Keratinocyte (primary cell): ENCODE results near the gene TMEM9B. TPM values are rescaled to one million over a fixed set of nuclear protein-coding genes. Genes with fewer than 3 reads are reported as not detected.

Source experiments
- DNase-seq: peaks from one replicate; pipeline ENCODE4 v3.0.0-alpha.2; 2011; ENCODE audit warnings: low read depth, missing footprints, low spot score
- FAIRE-seq: peaks from 2 replicates; lab custom pipeline; 2011; peaks lifted over from hg19 to GRCh38; lab: Jason Lieb, UNC
- H2AFZ ChIP-seq: 2 replicates; pipeline ENCODE4 v1.6.0; 2012; ENCODE audit warnings: low read length, control low read depth, inconsistent platforms; ENCODE audit not compliant: control insufficient read depth
- H3K27ac ChIP-seq: 2 replicates; pipeline ENCODE4 v1.5.1; 2011; ENCODE audit warnings: low read length; ENCODE audit not compliant: control insufficient read depth, insufficient read depth
- H3K27me3 ChIP-seq: 3 replicates; pipeline ENCODE4 v1.6.0; 2011; ENCODE audit warnings: low read length; ENCODE audit not compliant: control insufficient read depth, insufficient read depth; ENCODE audit errors: extremely low read depth
- H3K36me3 ChIP-seq, 2 experiments: 2 replicates in 1 of 2; 3 replicates in 1 of 2; pipeline ENCODE4 v1.5.1; 2011; ENCODE audit warnings: low read length in 2 of 2, mild to moderate bottlenecking in 1 of 2; ENCODE audit not compliant: control insufficient read depth in 2 of 2, insufficient read depth in 2 of 2; ENCODE audit errors: extremely low read depth in 1 of 2
- H3K4me1 ChIP-seq: 3 replicates; pipeline ENCODE4 v1.5.1; 2011; ENCODE audit warnings: low read length; ENCODE audit not compliant: control insufficient read depth, insufficient read depth; ENCODE audit errors: extremely low read depth
- H3K4me2 ChIP-seq: 3 replicates; pipeline ENCODE4 v1.6.0; 2011; ENCODE audit warnings: low read depth, low read length; ENCODE audit not compliant: control insufficient read depth, insufficient read depth; ENCODE audit errors: extremely low read depth
- H3K4me3 ChIP-seq, 3 experiments: fragments of 200-600 bp in 1 of 3; sonication (generic) in 1 of 3; 2 replicates in 2 of 3; 3 replicates in 1 of 3; pipeline ENCODE4 v1.5.1; 2011 to 2016; ENCODE audit warnings: low read length in 3 of 3, mild to moderate bottlenecking in 3 of 3, control low read depth in 2 of 3, inconsistent platforms in 1 of 3, low read depth in 1 of 3, mixed read lengths in 1 of 3, mixed run types in 1 of 3, moderate library complexity in 1 of 3; ENCODE audit not compliant: control insufficient read depth in 2 of 3, insufficient read depth in 2 of 3; ENCODE audit errors: extremely low read depth in 1 of 3
- H3K79me2 ChIP-seq: 2 replicates; pipeline ENCODE4 v1.6.0; 2012; ENCODE audit warnings: low read length; ENCODE audit not compliant: control insufficient read depth, insufficient read depth
- H3K9ac ChIP-seq: 3 replicates; pipeline ENCODE4 v1.6.0; 2011; ENCODE audit warnings: low read length; ENCODE audit not compliant: control insufficient read depth, insufficient read depth; ENCODE audit errors: extremely low read depth
- H3K9me1 ChIP-seq: 3 replicates; pipeline ENCODE4 v1.6.0; 2011; ENCODE audit warnings: low read length; ENCODE audit not compliant: control insufficient read depth, insufficient read depth; ENCODE audit errors: extremely low read depth
- H3K9me3 ChIP-seq: 2 replicates; pipeline ENCODE4 v1.5.1; 2012; ENCODE audit warnings: low read depth, low read length; ENCODE audit not compliant: control insufficient read depth
- H4K20me1 ChIP-seq: 3 replicates; pipeline ENCODE4 v1.6.0; 2011; ENCODE audit warnings: low read length; ENCODE audit not compliant: control insufficient read depth, insufficient read depth; ENCODE audit errors: extremely low read depth
- CTCF ChIP-seq, 3 experiments: IDR thresholded peaks in 1 of 3; conservative IDR thresholded peaks in 1 of 3; optimal IDR thresholded peaks in 1 of 3; 2 replicates in 2 of 3; 3 replicates in 1 of 3; pipeline versions ENCODE3 to v1.5.1; 2011; ENCODE audit warnings: low read length in 3 of 3, mild to moderate bottlenecking in 3 of 3, moderate library complexity in 2 of 3, control low read depth in 1 of 3, inconsistent platforms in 1 of 3; ENCODE audit not compliant: insufficient read depth in 2 of 3; ENCODE audit errors: extremely low read depth in 1 of 3
- EZH2 ChIP-seq: IDR thresholded peaks from one replicate; pipeline ENCODE4 v1.6.1; 2012; ENCODE audit warnings: inconsistent platforms, mild to moderate bottlenecking, low read length, moderate library complexity
- dilution Hi-C: fragments of 300-500 bp; cut with MboI; formaldehyde crosslinking; loops from one replicate; pipeline ENCODE4 v1.7.0; 2020; ENCODE audit warnings: low sequenced_read_pairs; ENCODE audit not compliant: extremely low pct_ligation_motif_present
- polyA plus RNA-seq, 5 experiments: library from polyadenylated mRNA; depleted of rRNA in 3 of 5; stranded (reverse) in 3 of 5; stranded (forward) in 1 of 5; unstranded in 1 of 5; fragments of >200 nt; gene quantifications; 1 replicate in 1 of 5; 2 replicates in 3 of 5; 3 replicates in 1 of 5; pipeline versions ENCODE4 v1.2.1 to v1.2.3, GENCODE V29; 2011 to 2012; ENCODE audit warnings: missing spikeins in 2 of 5, low read depth in 1 of 5, low replicate concordance in 1 of 5

TMEM9B gene
- polyA plus RNA-seq, 1 donor (not counting 4 experiments of a cell fraction or from before 2014, with no cell fraction given): 60.8 TPM

- peak overlapping the region; percentile 17 for H3K27ac ChIP-seq
- peaks cover 21% of the 10 kb centered on the region for H3K79me2 ChIP-seq
- H3K27me3 ChIP-seq: no peaks in the 10 kb centered on the region
- peak overlapping the region; percentile 86 for H3K9ac ChIP-seq
- no peak for DNase-seq
- peaks cover 0 to 16% of the 10 kb centered on the region in 2 experiments for H3K36me3 ChIP-seq
- dilution Hi-C loops: no loop called here
- TF ChIP-seq CTCF (optimal IDR thresholded peaks at IDR 0.05 in 1 of 3, IDR thresholded peaks at IDR 0.05 in 1 of 3, conservative IDR thresholded peaks at IDR 0.05 in 1 of 3; ENCODE audit: extremely low read depth in 1 of 3, insufficient read depth in 2 of 3, low read length in 3 of 3) (no peak), EZH2 (no peak)
- H2AFZ ChIP-seq: peak overlapping the region; percentile 74
- H3K9me3 ChIP-seq: no peaks in the 10 kb centered on the region
- peaks cover 48% of the 10 kb centered on the region for H3K4me1 ChIP-seq
- no peaks in the 10 kb centered on the region for H3K9me1 ChIP-seq
- no peaks in the 10 kb centered on the region for H4K20me1 ChIP-seq
- H3K4me3 ChIP-seq: peak overlapping the region; percentile 41 to 96 (median 61)
- no peak for FAIRE-seq
- H3K4me2 ChIP-seq: peak overlapping the region; percentile 77
Measured at GRCh38 chr11:8910649-8911026, 53.6 kb downstream of the TMEM9B start.

- Histone ChIP-seq H3K4me1 (peaks cover 38% of the 10 kb centered on the region), H3K4me3 (no peak overlapping the region), H4K20me1 (no peaks in the 10 kb centered on the region), H3K9me1 (no peaks in the 10 kb centered on the region), H3K27me3 (no peaks in the 10 kb centered on the region), H2AFZ (no peak overlapping the region), H3K4me2 (no peak overlapping the region), H3K9me3 (no peaks in the 10 kb centered on the region), H3K36me3 (peaks cover 0 to under 1% of the 10 kb centered on the region in 2 experiments), H3K9ac (no peak overlapping the region), H3K27ac (no peak overlapping the region), H3K79me2 (peaks cover 12% of the 10 kb centered on the region)
- TF ChIP-seq CTCF (optimal IDR thresholded peaks at IDR 0.05 in 1 of 3, IDR thresholded peaks at IDR 0.05 in 1 of 3, conservative IDR thresholded peaks at IDR 0.05 in 1 of 3; ENCODE audit: extremely low read depth in 1 of 3, insufficient read depth in 2 of 3, low read length in 3 of 3): no peak
- no peak for TF ChIP-seq EZH2
- FAIRE-seq (no peak), DNase-seq (no peak)
- dilution Hi-C loops: no loop called here
Measured at GRCh38 chr11:8908099-8908498, 56.1 kb downstream of the TMEM9B start.
